ENCODE measurements around the gene ZDHHC11.
"Not testable (repeated sequence)": the region's sequence is repeated elsewhere in the genome, so short reads cannot be mapped to it uniquely, and the experiment has no call there.

Gene ZDHHC11

DNA sequence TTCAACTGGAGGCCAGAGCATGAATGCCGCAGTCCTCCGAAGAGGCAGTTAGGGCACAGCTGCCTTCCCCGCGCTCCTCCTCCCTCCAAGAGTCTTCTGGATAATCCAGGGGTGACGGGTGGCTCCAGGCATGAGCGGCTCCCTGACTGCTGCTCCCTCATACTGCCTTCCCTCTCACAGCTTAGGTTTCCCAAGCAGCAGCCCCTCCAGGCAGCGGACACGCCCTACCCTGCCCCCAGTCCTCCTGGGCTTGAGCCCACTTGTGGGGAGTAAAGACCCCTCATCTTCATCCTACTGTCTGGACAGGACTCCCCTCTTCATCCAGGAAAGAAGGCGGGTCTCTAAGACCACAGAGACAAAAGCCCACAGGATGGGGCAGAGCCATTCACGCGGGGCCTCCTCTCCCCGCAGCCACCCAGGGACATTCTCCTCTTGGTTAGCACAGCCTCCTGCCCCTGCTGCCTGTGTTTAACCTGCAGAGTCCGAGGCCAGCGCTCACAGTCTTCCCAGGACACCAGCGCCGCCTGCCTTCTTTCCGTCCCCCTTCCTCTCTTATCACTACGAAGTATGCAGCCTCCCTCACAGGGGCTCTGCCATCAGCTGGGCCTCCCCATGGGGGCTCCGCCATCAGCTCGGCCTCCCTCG, 5.6 kb downstream of the ZDHHC11 start:
- not testable (repeated sequence) for DNase-seq (ENCODE audit: low spot score)

DNA sequence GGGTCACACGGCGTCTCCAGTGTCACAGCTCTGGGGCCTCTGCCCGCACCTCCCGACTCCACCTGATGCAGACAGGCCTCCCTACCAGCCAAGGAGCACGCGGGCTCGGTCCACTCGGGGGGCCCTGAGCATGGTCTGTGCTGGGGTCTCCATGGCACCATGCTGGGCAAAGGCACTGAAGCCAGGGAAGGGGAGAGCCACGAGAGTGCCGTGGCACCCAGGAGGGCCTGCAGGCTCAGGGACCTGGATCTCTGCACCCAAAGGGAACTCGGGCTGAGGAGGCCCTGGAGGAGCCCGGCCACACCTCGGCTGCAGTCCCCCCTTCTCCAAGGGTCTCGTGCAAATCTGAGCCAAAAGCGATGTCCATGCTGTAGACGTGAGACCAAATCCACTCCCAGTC, 6.4 kb downstream of the ZDHHC11 start:
- DNase-seq (ENCODE audit: low spot score), result not testable (repeated sequence)

DNA sequence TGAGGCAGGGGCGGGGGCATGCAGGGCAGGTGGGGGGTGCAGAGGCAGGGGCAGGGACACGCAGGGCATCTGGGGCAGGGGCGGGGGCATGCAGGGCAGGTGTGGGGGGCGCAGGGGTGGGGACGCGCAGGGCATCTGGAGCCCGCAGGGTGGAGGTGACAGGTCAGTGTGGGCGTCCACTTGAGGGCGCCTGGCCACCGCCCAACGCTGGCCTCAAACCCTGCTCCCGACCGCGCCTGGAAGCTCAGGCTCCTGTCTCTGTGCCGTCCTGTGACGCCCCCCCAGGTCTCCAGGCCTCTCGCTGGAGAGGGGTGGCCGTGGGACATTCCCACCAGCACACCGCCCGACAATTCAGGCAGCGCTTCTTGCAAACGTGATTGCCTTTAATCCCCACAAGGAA, 6.9 kb downstream of the ZDHHC11 start:
- not testable (repeated sequence) for DNase-seq (ENCODE audit: low spot score)

DNA sequence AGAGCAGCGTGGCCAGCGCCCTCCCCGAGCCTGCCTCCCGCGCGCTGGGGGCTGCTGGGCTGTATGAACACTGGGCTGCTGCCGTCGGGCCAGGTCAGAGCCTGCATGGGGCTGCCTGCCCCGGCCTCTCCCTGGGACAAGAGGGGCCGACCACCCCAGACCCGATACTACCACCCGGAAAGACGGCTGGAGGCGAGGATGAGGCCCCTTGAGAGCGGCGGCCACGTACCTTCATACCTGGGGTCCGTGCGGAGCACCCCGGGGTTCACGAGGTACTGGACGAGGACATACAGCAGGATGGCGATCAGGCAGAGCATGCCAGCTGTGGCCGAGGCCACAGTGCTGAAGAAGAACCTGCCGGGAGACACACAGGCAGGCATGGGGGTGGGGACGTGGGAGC, 7.4 kb downstream of the ZDHHC11 start:
- DNase-seq (ENCODE audit: low spot score), result not testable (repeated sequence)

DNA sequence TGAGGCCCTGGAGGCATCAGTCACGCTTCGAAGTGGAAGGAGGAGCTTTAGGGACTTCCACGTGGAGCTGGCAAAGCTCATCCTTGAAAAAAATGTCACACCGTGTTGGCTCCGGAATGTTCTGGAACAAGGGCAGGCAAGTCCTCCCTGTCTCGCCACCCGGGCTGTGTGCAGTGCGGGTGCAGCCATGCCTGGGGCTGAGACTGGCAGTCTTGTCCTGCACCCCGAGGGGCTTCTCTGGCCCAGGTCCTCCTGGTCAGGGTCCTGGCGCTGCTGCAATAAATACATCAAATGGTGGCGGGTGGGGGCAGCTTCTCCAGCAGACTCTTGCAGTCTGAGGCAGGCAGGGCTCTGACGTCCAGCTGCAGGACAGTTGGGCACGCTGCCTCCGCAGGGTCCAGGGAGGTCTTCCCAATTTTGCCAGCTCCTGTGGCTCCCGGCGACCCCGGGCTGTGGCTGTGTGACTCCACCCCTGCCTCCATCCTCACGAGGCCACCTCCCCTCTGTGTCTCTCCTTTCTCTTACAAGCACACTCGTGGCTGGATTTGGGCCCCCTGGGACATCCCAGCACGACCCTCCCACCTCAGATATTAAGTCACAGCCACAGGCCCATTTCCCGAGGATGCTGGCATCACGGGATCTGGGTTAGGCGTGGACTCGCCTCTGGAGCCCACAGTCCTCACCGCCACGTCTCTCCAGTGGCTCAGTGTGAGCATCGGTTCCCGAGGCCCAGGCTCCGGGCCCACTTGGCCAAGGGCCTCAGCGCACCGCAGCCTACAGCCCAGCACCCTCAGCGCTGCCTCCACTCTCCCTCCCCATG, 8.2 kb downstream of the ZDHHC11 start:
- not testable (repeated sequence) for DNase-seq (ENCODE audit: low spot score)

DNA sequence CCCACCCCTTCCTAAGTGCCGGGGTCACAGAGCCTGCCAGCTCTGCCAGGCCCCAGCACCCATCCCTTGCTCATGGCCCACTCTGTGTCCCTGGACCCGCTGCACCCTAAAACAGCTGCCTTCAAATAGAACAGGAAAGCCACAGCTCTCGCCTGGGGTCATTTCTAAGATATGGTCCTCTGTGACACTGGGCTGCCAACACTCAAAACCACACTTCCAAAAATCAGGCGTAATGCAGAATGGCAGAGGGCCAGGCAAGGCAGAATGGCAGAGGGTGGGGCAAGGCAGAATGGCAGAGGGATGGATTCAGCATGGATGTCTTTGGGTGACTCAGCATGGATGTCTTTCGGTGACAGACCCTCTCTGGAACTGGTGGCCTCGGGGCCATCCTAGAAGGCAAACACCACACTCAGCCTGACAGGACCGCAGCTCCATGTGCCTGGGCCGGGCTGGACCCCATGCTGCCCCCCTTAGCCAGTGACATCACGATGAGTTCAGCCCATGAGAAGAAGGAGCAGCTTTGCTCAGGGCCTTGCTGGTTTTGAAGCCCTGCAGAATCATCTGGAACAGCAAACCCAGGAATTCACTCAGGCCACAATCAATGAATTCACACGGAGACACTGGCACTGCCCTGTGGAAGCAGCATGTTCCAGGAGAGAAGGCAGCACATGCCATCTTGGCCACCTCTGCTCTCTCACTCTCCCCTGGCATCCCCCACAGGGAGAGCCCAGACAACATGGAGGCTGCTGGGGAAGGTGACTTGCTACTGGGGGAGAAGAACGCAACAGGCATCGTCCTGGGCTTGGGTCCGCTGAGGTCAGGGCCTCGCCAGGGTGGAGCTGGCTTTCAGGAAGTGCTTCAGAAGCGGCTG, 9.0 kb downstream of the ZDHHC11 start:
- not testable (repeated sequence) for DNase-seq (ENCODE audit: low spot score)

DNA sequence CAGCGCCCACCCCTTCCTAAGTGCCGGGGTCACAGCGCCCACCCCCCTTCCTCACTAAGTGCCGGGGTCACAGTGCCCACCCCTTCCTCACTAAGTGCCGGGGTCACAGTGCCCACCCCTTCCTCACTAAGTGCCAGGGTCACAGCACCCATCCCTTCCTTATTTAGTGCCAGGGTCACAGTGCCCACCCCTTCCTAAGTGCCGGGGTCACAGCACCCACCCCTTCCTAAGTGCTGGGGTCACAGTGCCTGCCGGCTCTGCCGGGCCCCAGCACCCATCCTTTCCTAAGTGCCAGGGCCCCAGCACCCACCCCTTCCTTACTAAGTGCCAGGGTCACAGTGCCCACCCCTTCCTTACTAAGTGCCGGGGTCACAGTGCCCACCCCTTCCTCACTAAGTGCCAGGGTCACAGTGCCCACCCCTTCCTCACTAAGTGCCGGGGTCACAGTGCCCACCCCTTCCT, 9.8 kb downstream of the ZDHHC11 start:
- DNase-seq (ENCODE audit: low spot score), result not testable (repeated sequence)

DNA sequence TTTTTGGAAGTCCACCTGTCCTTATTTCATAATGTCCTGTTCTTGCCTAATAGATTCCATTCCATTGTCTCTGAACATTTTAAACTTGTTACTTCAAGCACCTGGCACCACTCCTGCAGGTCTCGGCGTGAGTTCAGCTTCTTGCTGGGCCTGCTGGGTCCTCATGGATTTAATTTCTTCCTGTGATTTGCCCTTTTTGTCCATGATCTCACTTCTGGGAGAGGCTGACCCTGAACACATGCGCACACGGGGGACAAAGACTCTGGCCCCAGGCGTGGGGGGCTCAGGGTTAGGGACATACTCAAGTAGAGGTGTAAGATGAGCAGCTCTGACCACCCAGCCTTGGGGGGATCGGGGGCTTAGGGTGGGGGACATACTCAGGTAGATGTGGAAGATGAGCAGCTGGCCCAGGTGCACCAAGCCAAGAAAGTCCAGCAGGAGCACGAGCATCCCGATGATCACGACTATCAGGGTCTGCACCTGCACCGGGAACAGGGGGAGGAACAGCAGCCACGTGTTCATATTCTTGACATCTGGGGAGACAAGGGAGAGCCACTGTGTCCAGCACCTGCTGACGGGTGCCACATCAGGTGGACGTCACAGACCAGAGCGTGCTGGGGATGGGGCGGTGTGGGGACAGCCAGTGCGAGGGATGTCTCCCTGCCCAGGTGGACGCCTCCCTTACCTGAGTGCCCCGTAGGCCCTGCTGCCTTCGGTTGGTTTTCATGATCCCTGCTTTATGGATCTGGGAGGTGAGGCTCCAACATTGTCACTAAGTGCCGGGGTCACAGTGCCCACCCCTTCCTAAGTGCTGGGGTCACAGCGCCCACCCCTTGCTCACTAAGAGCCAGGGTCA, 10.4 kb downstream of the ZDHHC11 start:
- not testable (repeated sequence) for DNase-seq (ENCODE audit: low spot score)

DNA sequence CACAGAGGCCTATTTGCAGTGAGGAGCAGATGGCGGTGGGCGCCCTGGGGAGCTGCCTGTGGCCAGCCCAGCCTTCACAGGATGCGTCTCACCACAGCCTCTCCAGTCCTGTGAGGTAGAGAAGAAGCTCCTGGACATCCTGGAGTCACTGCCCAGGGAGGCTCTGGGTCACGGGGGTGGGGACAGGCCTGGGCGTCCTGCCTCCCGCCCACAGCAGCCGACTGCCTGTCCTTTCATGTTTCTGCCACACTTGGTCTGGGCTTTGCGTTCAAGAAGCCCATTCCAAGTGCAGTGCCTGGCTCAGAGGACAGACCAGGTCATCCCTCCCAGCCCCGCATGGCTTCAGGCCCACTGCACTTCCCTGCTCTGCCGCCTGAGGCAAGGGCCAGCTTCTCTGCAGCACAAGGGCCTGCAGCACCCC, 12.3 kb downstream of the ZDHHC11 start:
- not testable (repeated sequence) for DNase-seq (ENCODE audit: low spot score)

DNA sequence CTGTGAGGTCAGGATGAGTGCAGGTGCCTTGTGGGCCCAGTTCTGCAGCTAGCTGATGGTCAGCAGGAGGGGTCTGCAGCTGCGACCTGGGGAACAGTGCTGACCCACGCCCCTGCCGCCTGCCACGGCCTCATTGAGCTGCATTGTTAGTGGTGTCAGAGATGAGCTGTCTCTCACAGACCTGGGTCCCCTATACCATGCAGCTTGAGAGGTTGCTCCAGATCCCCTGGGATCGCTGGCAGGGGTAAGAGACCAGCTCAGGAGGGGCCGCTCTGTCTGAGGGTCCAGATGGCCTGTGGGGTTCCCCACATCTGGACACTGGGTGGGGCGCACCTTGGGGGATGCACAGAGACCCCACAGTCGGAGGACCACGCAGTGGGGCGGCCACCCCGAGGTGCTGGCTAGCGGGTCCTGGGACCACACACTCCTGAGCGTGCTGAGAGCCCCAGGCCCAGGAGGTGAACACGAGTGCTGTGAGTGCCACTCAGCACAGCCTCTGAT, 13.1 kb downstream of the ZDHHC11 start:
- not testable (repeated sequence) for DNase-seq (ENCODE audit: low spot score)

DNA sequence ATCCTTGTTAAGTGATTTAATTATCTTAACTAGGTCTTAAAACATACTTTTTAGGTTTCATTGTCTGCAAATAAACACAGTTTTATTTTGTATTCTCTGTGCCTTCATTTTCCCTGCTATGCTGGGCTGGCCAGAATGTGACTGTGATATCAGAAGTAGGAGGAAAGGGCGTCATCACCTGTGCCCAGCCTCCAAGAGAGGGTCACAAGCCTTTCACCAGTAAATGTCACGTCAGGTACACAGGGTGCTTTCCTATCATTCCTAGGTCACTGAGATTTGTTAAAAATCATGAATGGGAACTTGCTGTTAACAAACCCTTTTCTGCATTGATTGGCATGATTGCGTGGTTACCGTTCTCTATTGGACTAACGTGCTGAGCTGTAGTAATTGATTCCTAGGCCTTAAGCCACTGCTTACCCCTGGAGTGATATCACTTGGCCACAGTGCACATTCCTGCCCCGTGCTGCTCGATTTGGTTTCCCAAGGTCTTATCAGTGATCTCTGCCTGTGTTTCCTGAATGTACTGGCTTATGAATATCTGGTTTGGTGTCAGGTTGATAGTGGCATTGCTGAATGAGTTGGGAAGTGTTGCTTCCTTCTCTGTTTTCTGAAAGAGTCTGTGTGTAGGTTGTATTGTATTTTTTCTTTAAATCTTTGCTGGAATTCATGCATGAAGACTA, 14.7 kb downstream of the ZDHHC11 start:
- DNase-seq (ENCODE audit: low spot score), result not testable (repeated sequence)

DNA sequence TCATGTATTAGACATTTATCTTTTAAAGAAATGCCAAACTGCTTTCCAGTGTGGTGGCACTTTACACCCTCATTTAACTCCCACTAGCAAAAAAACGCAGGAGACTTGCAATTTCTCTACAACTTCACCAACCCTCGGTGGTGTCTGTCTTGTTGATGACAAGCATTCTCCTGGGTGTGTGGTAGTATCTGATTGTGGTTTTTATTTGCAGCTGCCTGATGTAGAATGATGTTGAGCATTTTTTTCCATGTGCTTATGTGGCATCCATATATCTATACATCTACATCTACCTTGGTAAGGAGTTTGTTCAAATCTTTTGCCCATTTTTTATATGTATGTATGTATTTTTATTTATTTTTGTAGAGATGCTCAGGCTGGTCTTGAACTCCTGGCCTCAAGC, 16.8 kb downstream of the ZDHHC11 start:
- DNase-seq (ENCODE audit: low spot score), result not testable (repeated sequence)

DNA sequence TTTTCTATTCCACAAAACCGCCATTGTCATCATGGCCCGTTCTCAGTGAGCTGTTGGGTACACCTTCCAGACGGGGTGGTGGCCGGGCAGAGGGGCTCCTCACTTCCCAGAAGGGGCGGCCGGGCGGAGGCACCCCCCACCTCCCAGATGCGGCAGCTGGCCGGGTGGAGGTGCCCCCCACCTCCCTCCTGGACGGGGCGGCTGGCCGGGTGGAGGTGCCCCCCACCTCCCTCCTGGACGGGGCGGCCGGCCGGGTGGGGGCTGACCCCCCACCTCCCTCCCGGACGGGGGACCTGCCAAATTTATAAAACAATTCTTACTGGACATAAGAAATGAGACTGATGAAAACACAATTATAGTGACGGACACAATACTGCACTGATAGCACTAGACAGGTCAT, 22.6 kb downstream of the ZDHHC11 start:
- DNase-seq (ENCODE audit: low spot score), result not testable (repeated sequence)

DNA sequence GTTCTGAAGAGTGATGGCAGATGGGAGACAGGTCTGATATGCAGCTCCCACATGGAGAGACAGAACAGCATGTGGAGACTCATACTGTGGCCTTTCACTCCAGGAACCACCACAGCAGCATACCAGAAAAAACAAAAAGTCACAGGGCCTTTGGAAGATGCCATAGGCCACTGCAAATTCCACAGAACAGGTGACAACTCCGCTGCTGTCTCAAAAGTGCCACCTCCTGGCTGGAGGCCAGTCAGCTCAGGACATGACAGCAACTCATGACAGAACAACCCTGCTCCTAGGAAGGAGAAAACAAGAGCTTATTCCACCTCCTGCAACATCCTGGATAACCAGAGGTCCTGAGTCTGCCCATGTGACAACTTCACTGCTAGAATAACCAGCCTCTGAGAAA, 25.2 kb downstream of the ZDHHC11 start:
- not testable (repeated sequence) for DNase-seq (ENCODE audit: low spot score)

DNA sequence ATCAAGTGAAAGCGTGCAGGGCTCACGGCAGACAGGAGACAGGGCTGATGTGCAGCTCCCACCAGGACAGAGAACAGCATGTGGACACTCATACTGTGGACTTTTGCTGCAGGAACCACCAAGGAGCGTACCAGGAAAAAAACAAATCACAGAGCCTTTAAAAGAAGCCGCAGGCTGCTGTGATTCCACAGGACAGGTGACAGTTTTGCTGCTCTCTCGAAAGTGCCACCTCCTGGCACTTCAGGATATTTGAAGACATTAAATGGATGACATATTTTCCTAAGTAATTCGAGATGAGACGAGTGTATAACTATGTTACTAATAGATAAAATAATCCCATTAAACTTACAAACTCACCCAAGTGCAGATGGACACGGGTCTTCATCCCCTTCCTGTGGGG, 29.3 kb downstream of the ZDHHC11 start:
- DNase-seq (ENCODE audit: low spot score), result no peak

DNA sequence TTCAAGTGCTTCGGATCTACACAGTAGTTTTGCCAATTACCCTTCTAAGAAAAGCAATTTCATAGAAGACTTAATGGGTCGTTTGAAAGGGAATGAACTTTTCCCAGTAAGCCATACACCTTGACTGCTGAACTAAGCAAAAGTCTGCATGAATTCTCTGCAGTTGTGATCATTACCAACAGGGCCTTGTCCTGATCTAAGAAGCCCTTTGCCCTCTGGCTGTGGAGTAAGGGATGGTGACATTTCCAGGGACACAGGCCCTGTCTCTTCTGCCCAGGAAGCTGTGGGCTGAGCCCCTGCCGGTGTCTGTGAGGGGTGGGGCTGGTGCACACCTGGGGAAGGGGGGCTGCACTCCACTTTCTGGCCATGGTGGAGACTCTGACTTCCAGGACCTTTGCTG, 30.5 kb downstream of the ZDHHC11 start:
- no peak for DNase-seq (ENCODE audit: low spot score)

DNA sequence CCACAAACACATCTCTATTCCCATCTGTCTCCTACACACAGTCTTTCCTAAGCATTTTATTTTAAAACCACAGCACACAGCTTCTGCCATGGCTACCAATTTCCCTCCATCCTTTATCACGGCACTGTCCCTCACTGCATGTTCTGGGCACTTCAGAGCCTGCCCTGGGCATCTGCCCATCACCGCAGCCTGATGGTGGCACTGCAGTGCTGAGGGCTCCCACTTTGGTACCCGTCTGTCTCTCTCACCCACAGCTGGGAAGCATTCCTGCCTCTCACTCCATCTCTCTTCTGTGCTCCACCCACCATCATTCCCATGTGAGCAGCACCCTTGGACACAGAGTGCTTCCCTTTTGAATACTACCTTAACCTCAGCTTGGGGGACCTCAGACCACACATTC, 31.7 kb downstream of the ZDHHC11 start:
- DNase-seq (ENCODE audit: low spot score), result no peak

DNA sequence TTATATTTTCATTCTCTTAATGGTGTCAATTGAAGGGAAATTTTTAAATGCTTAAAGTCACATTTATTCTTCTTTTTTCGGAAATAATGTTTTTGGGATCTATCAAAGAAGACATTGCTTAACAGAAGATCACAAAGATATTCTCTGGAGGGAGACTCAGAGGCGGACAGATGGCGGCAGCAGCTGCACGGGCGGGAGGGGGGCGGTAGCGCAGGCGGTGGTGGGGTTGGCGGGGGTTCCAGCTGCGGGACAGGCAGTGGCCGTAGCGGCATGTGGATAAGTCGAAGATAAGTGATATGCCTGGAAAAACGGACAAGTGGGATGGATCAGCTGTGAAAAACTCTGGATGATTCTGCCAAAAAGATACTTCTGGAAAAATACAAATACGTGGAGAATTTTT, 34.6 kb downstream of the ZDHHC11 start:
- DNase-seq (ENCODE audit: low spot score), result no peak

DNA sequence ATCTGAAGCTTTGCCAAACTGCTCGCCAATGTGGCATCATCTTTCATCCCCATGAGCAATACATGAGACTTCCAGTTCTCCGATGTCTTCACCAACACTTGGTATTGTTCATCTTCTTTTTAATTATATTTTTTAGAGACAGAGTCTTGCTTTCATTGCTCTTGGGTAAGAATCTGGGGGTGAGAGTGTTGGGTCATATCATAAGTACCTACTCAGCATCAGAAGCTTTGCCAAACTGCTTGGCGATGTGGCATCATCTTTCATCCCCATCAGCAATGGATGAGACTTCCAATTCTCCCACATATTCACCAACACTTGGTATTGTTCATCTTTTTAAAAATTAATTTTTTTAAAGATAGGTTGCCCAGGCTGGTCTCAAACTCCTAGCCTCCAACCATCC, 35.3 kb downstream of the ZDHHC11 start:
- DNase-seq (ENCODE audit: low spot score), result no peak

DNA sequence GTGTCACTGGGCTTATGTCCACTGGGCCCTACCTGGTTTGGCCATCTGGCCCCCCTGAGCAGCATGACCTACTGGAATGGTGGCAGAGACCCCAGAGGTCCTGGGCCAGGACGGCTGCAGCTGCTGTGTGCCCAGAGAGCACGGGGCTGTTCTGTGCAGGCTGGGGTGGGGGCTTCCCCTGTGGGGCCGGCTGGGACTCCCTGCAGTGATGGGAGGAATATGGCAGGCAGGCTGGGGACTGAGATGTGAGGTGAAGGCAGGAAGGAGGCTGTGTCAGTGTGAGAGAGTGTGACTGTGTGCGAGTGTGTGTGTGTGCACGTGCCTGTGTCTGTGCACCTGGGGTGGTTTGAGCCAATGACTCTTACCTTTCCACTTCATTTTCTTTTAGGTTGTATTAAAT, 37.2 kb downstream of the ZDHHC11 start:
- not testable (repeated sequence) for DNase-seq (ENCODE audit: low spot score)

DNA sequence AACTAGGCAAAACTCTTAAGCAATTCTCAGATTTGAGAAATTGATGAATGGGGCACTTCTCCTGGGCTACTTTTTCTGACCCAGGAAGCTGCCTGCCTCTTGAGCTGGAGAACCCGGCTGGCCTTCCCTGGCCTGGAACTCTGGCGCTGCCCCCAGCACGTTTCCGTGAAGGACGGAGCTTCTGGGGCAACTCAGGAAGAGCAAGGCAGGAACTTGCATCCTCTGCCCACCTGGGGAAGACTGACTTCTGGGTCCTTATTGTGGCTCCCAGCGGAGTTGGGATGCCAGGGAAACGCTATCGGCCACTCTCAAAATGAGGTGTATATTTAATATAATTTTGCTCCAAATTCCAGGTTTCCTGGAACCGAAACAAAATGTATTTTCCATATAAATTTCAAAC, 39.4 kb downstream of the ZDHHC11 start:
- DNase-seq (ENCODE audit: low spot score), result not testable (repeated sequence)

Measured in kidney capillary endothelial cell (primary cell).